Fibroblast of skin of right biceps (primary cell): ENCODE data around the gene GPC5.
"Not testable (repeated sequence)": the region's sequence is repeated elsewhere in the genome, so short reads cannot be mapped to it uniquely, and the experiment has no call there.

Experiments used
- DNase-seq: peaks from one replicate; pipeline ENCODE4 v3.0.0-alpha.2; 2013

Gene GPC5

GRCh38 chr13:92218615-92219014 lies 820.2 kb downstream of the GPC5 start:
- no peak for DNase-seq

GRCh38 chr13:92221916-92222315 lies 823.5 kb downstream of the GPC5 start:
- no peak for DNase-seq

- peak; percentile 88 for DNase-seq
Observed at GRCh38 chr13:92224052-92224821, 825.8 kb downstream of the GPC5 start.

- no peak for DNase-seq
Observed at GRCh38 chr13:92224825-92225224, 826.4 kb downstream of the GPC5 start.

GRCh38 chr13:92225861-92226260 lies 827.4 kb downstream of the GPC5 start:
- no peak for DNase-seq

- DNase-seq: no peak
Observed at GRCh38 chr13:92232871-92233270, 834.5 kb downstream of the GPC5 start.

- no peak for DNase-seq
Observed at GRCh38 chr13:92251671-92252210, 853.3 kb downstream of the GPC5 start.

GRCh38 chr13:92255526-92255925 lies 857.1 kb downstream of the GPC5 start:
- DNase-seq: no peak

- DNase-seq: no peak
Observed at GRCh38 chr13:92256211-92256610, 857.8 kb downstream of the GPC5 start.

GRCh38 chr13:92259046-92259445 lies 860.6 kb downstream of the GPC5 start:
- no peak for DNase-seq

GRCh38 chr13:92259523-92259922 lies 861.1 kb downstream of the GPC5 start:
- no peak for DNase-seq

- DNase-seq: peak; percentile 3
Observed at GRCh38 chr13:92260363-92260762, 861.9 kb downstream of the GPC5 start.

GRCh38 chr13:92262100-92262788 lies 863.8 kb downstream of the GPC5 start:
- no peak for DNase-seq

GRCh38 chr13:92265408-92265807 lies 867.0 kb downstream of the GPC5 start:
- no peak for DNase-seq

GRCh38 chr13:92270990-92271389 lies 872.6 kb downstream of the GPC5 start:
- DNase-seq: no peak

- DNase-seq: no peak
Observed at GRCh38 chr13:92272177-92272576, 873.8 kb downstream of the GPC5 start.

GRCh38 chr13:92280986-92281385 lies 882.6 kb downstream of the GPC5 start:
- not testable (repeated sequence) for DNase-seq

GRCh38 chr13:92290718-92291307 lies 892.4 kb downstream of the GPC5 start:
- DNase-seq: not testable (repeated sequence)

- DNase-seq: not testable (repeated sequence)
Observed at GRCh38 chr13:92294533-92294932, 896.1 kb downstream of the GPC5 start.

GRCh38 chr13:92296154-92296671 lies 897.8 kb downstream of the GPC5 start:
- not testable (repeated sequence) for DNase-seq

GRCh38 chr13:92297971-92298942 lies 899.8 kb downstream of the GPC5 start:
- DNase-seq: no peak

GRCh38 chr13:92300651-92301050 lies 902.2 kb downstream of the GPC5 start:
- DNase-seq: no peak
